DOHH2 (cell line): ENCODE data around the gene DCTN5.

Source experiments
- H3F3A ChIP-seq: fragments of 200-600 bp; sonication (generic), shearing (Covaris generic); 2 replicates; pipeline ENCODE4 v1.6.0; 2016; ENCODE audit warnings: antibody characterized with exemption, mild to moderate bottlenecking; ENCODE audit not compliant: control insufficient read depth, insufficient read depth
- H3K27ac ChIP-seq: fragments of 200-600 bp; sonication (generic); 2 replicates; pipeline ENCODE4 v1.5.1; 2014; ENCODE audit warnings: low read depth, mild to moderate bottlenecking, low read length, moderate library complexity
- H3K27me3 ChIP-seq: fragments of 200-600 bp; sonication (generic); 2 replicates; pipeline ENCODE4 v1.6.1; 2014; ENCODE audit warnings: mild to moderate bottlenecking, low read length, mixed read lengths; ENCODE audit not compliant: control insufficient read depth
- H3K36me3 ChIP-seq: fragments of 200-600 bp; sonication (generic); 2 replicates; pipeline ENCODE4 v1.6.1; 2014; ENCODE audit warnings: mild to moderate bottlenecking, low read length, moderate library complexity, mixed read lengths; ENCODE audit not compliant: control insufficient read depth
- H3K4me1 ChIP-seq: fragments of 200-600 bp; sonication (generic); 2 replicates; pipeline ENCODE4 v1.6.1; 2014; ENCODE audit warnings: mild to moderate bottlenecking, low read length, mixed read lengths; ENCODE audit not compliant: control insufficient read depth
- H3K4me2 ChIP-seq: fragments of 200-600 bp; sonication (generic); 2 replicates; pipeline ENCODE4 v1.6.0; 2014; ENCODE audit warnings: mild to moderate bottlenecking, low read length, moderate library complexity
- H3K4me3 ChIP-seq: fragments of 200-600 bp; sonication (generic); 2 replicates; pipeline ENCODE4 v1.5.1; 2014; ENCODE audit warnings: mild to moderate bottlenecking, low read length, mixed read lengths
- H3K79me2 ChIP-seq: fragments of 200-600 bp; sonication (generic); 2 replicates; pipeline ENCODE4 v1.6.1; 2014; ENCODE audit warnings: mild to moderate bottlenecking, low read length, mixed read lengths; ENCODE audit not compliant: control insufficient read depth
- H3K9me2 ChIP-seq: fragments of 200-600 bp; sonication (generic); replicated peaks from 2 replicates; pipeline ENCODE4 v1.6.1; 2014; ENCODE audit warnings: mild to moderate bottlenecking, low read length, mixed read lengths; ENCODE audit not compliant: control insufficient read depth
- H3K9me3 ChIP-seq: fragments of 200-600 bp; sonication (generic); 2 replicates; pipeline ENCODE4 v1.6.1; 2014; ENCODE audit warnings: antibody characterized with exemption, low read length, mixed read lengths; ENCODE audit not compliant: control insufficient read depth, insufficient read depth
- H4K20me1 ChIP-seq: fragments of 200-600 bp; sonication (generic); 2 replicates; pipeline ENCODE4 v1.6.0; 2014; ENCODE audit warnings: low read depth, mild to moderate bottlenecking, antibody characterized with exemption, low read length, moderate library complexity; ENCODE audit not compliant: control insufficient read depth, insufficient read depth
- CTCF ChIP-seq: fragments of 200-600 bp; sonication (generic); IDR thresholded peaks from one replicate; pipeline ENCODE4 v1.5.1; 2014; ENCODE audit warnings: antibody characterized with exemption, mild to moderate bottlenecking, low read depth, low read length; ENCODE audit not compliant: poor library complexity, severe bottlenecking
- EZH2phosphoT487 ChIP-seq: fragments of 200-600 bp; sonication (generic); IDR thresholded peaks from 2 replicates; pipeline ENCODE4 v1.6.1; 2017; ENCODE audit warnings: borderline replicate concordance, mild to moderate bottlenecking, antibody characterized with exemption, low read length, moderate library complexity, mixed read lengths

The DCTN5 gene

GRCh38 chr16:23694644-23695373, 53.5 kb downstream of the DCTN5 start:
- peak overlapping the region; percentile 8; the same call in 1 of the 2 replicates for H3K4me2 ChIP-seq
- peaks cover 12% of the 10 kb centered on the region for H3K4me1 ChIP-seq
- H3K36me3 ChIP-seq, result peaks cover 22% of the 10 kb centered on the region
- peaks cover 12% of the 10 kb centered on the region for H3F3A ChIP-seq
- no peaks in the 10 kb centered on the region for H3K79me2 ChIP-seq
- H3K27me3 ChIP-seq, result no peaks in the 10 kb centered on the region
- H4K20me1 ChIP-seq, result no peaks in the 10 kb centered on the region
- no peaks in the 10 kb centered on the region for H3K9me3 ChIP-seq
- H3K9me2 ChIP-seq, result no peaks in the 10 kb centered on the region
- no peak overlapping the region for H3K27ac ChIP-seq
- TF ChIP-seq EZH2phosphoT487 (no peak), CTCF (no peak)
- H3K4me3 ChIP-seq, result no peak overlapping the region

GRCh38 chr16:23695756-23696155, 54.5 kb downstream of the DCTN5 start:
- TF ChIP-seq CTCF (no peak), EZH2phosphoT487 (no peak)
- Histone ChIP-seq H3K9me3 (no peaks in the 10 kb centered on the region), H3K4me3 (no peak overlapping the region), H3K4me2 (no peak overlapping the region), H3F3A (peaks cover 12% of the 10 kb centered on the region), H3K27me3 (no peaks in the 10 kb centered on the region), H3K4me1 (peaks cover 12% of the 10 kb centered on the region), H4K20me1 (no peaks in the 10 kb centered on the region), H3K9me2 (no peaks in the 10 kb centered on the region), H3K79me2 (no peaks in the 10 kb centered on the region), H3K27ac (no peak overlapping the region), H3K36me3 (peaks cover 13% of the 10 kb centered on the region)

- peak overlapping the region; percentile 50 for H3K4me2 ChIP-seq
Observed at GRCh38 chr16:23699100-23699499, 57.8 kb downstream of the DCTN5 start.

More at GRCh38 chr16:23699100-23699499, 57.8 kb downstream of the DCTN5 start:
- peaks cover 6% of the 10 kb centered on the region; the same call in 1 of the 2 replicates for H3K9me3 ChIP-seq
- H3K79me2 ChIP-seq, result no peaks in the 10 kb centered on the region
- TF ChIP-seq CTCF (no peak), EZH2phosphoT487 (no peak)
- peaks cover 4% of the 10 kb centered on the region; the same call in 1 of the 2 replicates for H3K27me3 ChIP-seq
- no peaks in the 10 kb centered on the region for H4K20me1 ChIP-seq
- H3K4me3 ChIP-seq, result peak overlapping the region; percentile 35; the same call in 1 of the 2 replicates
- no peaks in the 10 kb centered on the region for H3K36me3 ChIP-seq
- no peak overlapping the region for H3K27ac ChIP-seq
- H3K9me2 ChIP-seq, result no peaks in the 10 kb centered on the region
- H3F3A ChIP-seq, result no peaks in the 10 kb centered on the region
- H3K4me1 ChIP-seq, result peaks cover 12% of the 10 kb centered on the region
